Mesenchymal stem cell (in vitro differentiated cells and primary cell): Measurements from ENCODE around the gene NDFIP1.

Experiments
- DNase-seq: peaks from one replicate; pipeline ENCODE4 v3.0.0-alpha.2; 2013
- H2AFZ ChIP-seq: one replicate; pipeline ENCODE4 v1.6.1; 2013; ENCODE audit warnings: low read depth, mild to moderate bottlenecking, control low read depth, inconsistent platforms, low read length, moderate library complexity
- H2AK5ac ChIP-seq: 2 replicates; pipeline ENCODE4 v1.6.1; 2013; ENCODE audit warnings: low read length, moderate library complexity, mild to moderate bottlenecking, inconsistent platforms; ENCODE audit not compliant: severe bottlenecking
- H2BK120ac ChIP-seq: one replicate; pipeline ENCODE4 v1.6.1; 2013; ENCODE audit warnings: low read depth, mild to moderate bottlenecking, inconsistent platforms, low read length, moderate library complexity
- H2BK12ac ChIP-seq, 2 experiments: one replicate each; pipeline ENCODE4 v1.6.1; 2013; ENCODE audit warnings: inconsistent platforms in 2 of 2, low read length in 2 of 2, mild to moderate bottlenecking in 2 of 2, moderate library complexity in 2 of 2, control low read depth in 1 of 2
- H2BK15ac ChIP-seq: one replicate; pipeline ENCODE4 v1.6.1; 2013; ENCODE audit warnings: mild to moderate bottlenecking, low read depth, inconsistent platforms; ENCODE audit not compliant: poor library complexity, severe bottlenecking
- H2BK5ac ChIP-seq: 2 replicates; pipeline ENCODE4 v1.6.1; 2013; ENCODE audit warnings: low read depth, mild to moderate bottlenecking, low read length, control low read depth, inconsistent platforms; ENCODE audit not compliant: poor library complexity, severe bottlenecking
- H3K14ac ChIP-seq, 2 experiments: one replicate each; pipeline ENCODE4 v1.6.1; 2013; ENCODE audit warnings: inconsistent platforms in 2 of 2, low read length in 2 of 2, control low read depth in 1 of 2, mild to moderate bottlenecking in 1 of 2, moderate library complexity in 1 of 2
- H3K18ac ChIP-seq, 2 experiments: one replicate each; pipeline ENCODE4 v1.6.1; 2013; ENCODE audit warnings: inconsistent platforms in 2 of 2, low read length in 2 of 2, control low read depth in 1 of 2, low read depth in 1 of 2, mild to moderate bottlenecking in 1 of 2
- H3K23ac ChIP-seq, 2 experiments: one replicate each; pipeline ENCODE4 v1.6.1; 2013; ENCODE audit warnings: inconsistent platforms in 2 of 2, low read length in 2 of 2, mild to moderate bottlenecking in 2 of 2, moderate library complexity in 2 of 2, control low read depth in 1 of 2
- H3K27ac ChIP-seq: 2 replicates; pipeline ENCODE4 v1.5.1; 2013; ENCODE audit warnings: mild to moderate bottlenecking, moderate library complexity, low read length, control low read depth, inconsistent platforms; ENCODE audit not compliant: poor library complexity, severe bottlenecking
- H3K27me3 ChIP-seq, 2 experiments: 2 replicates each; pipeline versions ENCODE4 v1.6.1 to v1.7.0; 2013; ENCODE audit warnings: low read length in 2 of 2, mild to moderate bottlenecking in 2 of 2, moderate library complexity in 2 of 2, control low read depth in 1 of 2, inconsistent platforms in 1 of 2; ENCODE audit not compliant: control insufficient read depth in 1 of 2, insufficient read depth in 1 of 2
- H3K36me3 ChIP-seq, 2 experiments: 2 replicates each; pipeline versions ENCODE4 v1.6.1 to v1.7.0; 2013; ENCODE audit warnings: low read length in 2 of 2, control low read depth in 1 of 2, inconsistent platforms in 1 of 2, low read depth in 1 of 2, mild to moderate bottlenecking in 1 of 2; ENCODE audit not compliant: insufficient read depth in 2 of 2, control insufficient read depth in 1 of 2
- H3K4ac ChIP-seq, 2 experiments: one replicate each; pipeline ENCODE4 v1.6.1; 2013; ENCODE audit warnings: inconsistent platforms in 2 of 2, low read length in 2 of 2, mild to moderate bottlenecking in 2 of 2, moderate library complexity in 2 of 2, control low read depth in 1 of 2, low read depth in 1 of 2
- H3K4me1 ChIP-seq: 2 replicates; pipeline ENCODE4 v1.6.1; 2013; ENCODE audit warnings: low read depth, low read length, control low read depth; ENCODE audit not compliant: control insufficient read depth, insufficient read depth
- H3K4me2 ChIP-seq: 2 replicates; pipeline ENCODE4 v1.6.1; 2013; ENCODE audit warnings: low read length, mild to moderate bottlenecking, inconsistent platforms; ENCODE audit not compliant: poor library complexity, severe bottlenecking
- H3K4me3 ChIP-seq, 2 experiments: 2 replicates each; pipeline versions ENCODE4 v1.5.1 to v1.7.0; 2013; ENCODE audit warnings: low read length in 2 of 2, mild to moderate bottlenecking in 2 of 2, control low read depth in 1 of 2, low read depth in 1 of 2; ENCODE audit not compliant: insufficient read depth in 1 of 2
- H3K79me1 ChIP-seq: replicated peaks from 2 replicates; pipeline ENCODE4 v1.6.1; 2013; ENCODE audit warnings: mild to moderate bottlenecking, control low read depth, low read length, inconsistent platforms; ENCODE audit not compliant: poor library complexity, severe bottlenecking
- H3K9ac ChIP-seq: 2 replicates; pipeline ENCODE4 v1.7.0; 2013; ENCODE audit warnings: mild to moderate bottlenecking, low read length, moderate library complexity
- H3K9me3 ChIP-seq: 2 replicates; pipeline ENCODE4 v1.7.0; 2013; ENCODE audit warnings: mild to moderate bottlenecking, low read length; ENCODE audit not compliant: control insufficient read depth
- H4K8ac ChIP-seq: one replicate; pipeline ENCODE4 v1.6.1; 2013; ENCODE audit warnings: inconsistent platforms, mild to moderate bottlenecking, low read length, moderate library complexity
- H4K91ac ChIP-seq: one replicate; pipeline ENCODE4 v1.6.1; 2013; ENCODE audit warnings: mild to moderate bottlenecking, low read length, inconsistent platforms
- WGBS: methylation state at CpG from one replicate; pipeline ENCODE4 v1.1.7; 2013; ENCODE audit warnings: mixed read lengths; 5-methylcytosine and 5-hydroxymethylcytosine counted together

NDFIP1 gene

GRCh38 chr5:142199388-142199787 is 90.8 kb downstream of the NDFIP1 start:
- 98% methylated on average over 6 of the region's 8 CpGs for WGBS
- Histone ChIP-seq H2BK15ac (no peak overlapping the region), H3K4me1 (peaks cover 5% of the 10 kb centered on the region), H2BK12ac (no peak overlapping the region), H3K36me3 (no peaks in the 10 kb centered on the region), H3K79me1 (no peaks in the 10 kb centered on the region), H3K23ac (no peak overlapping the region), H2BK120ac (no peak overlapping the region), H2AFZ (no peak overlapping the region), H4K8ac (no peak overlapping the region), H3K27me3 (peaks cover 0 to 6% of the 10 kb centered on the region in 2 experiments), H3K4me3 (no peak overlapping the region), H3K4me2 (no peak overlapping the region), H3K4ac (no peak overlapping the region), H3K18ac (no peak overlapping the region), H3K9ac (no peak overlapping the region), H2BK5ac (no peak overlapping the region), H3K14ac (no peak overlapping the region), H4K91ac (no peak overlapping the region), H2AK5ac (no peak overlapping the region), H3K27ac (no peak overlapping the region), H3K9me3 (no peaks in the 10 kb centered on the region)
- DNase-seq, result no peak

GRCh38 chr5:142200387-142200786 is 91.8 kb downstream of the NDFIP1 start:
- H4K8ac ChIP-seq, result no peak overlapping the region
- H3K4ac ChIP-seq, result no peak overlapping the region
- H3K9me3 ChIP-seq, result no peaks in the 10 kb centered on the region
- H3K18ac ChIP-seq, result no peak overlapping the region
- no peak overlapping the region for H2BK5ac ChIP-seq
- H3K27me3 ChIP-seq, result peaks cover 0 to 16% of the 10 kb centered on the region in 2 experiments
- no peak overlapping the region for H2BK120ac ChIP-seq
- no peak overlapping the region for H2AK5ac ChIP-seq
- no peak overlapping the region for H2BK12ac ChIP-seq
- no peak for DNase-seq
- no peak overlapping the region for H3K9ac ChIP-seq
- no peak overlapping the region for H3K23ac ChIP-seq
- H3K14ac ChIP-seq, result no peak overlapping the region
- H3K4me3 ChIP-seq, result no peak overlapping the region
- no peak overlapping the region for H4K91ac ChIP-seq
- H2BK15ac ChIP-seq, result no peak overlapping the region
- WGBS, result 64% methylated on average over 6 of the region's 6 CpGs
- H3K4me2 ChIP-seq, result no peak overlapping the region
- peaks cover 8% of the 10 kb centered on the region for H3K4me1 ChIP-seq
- H3K27ac ChIP-seq, result no peak overlapping the region
- H3K36me3 ChIP-seq, result no peaks in the 10 kb centered on the region
- no peak overlapping the region for H2AFZ ChIP-seq
- H3K79me1 ChIP-seq, result no peaks in the 10 kb centered on the region

- H4K91ac ChIP-seq, result no peak overlapping the region
- no peaks in the 10 kb centered on the region for H3K36me3 ChIP-seq
- no peak overlapping the region for H2BK5ac ChIP-seq
- H2BK120ac ChIP-seq, result no peak overlapping the region
- no peak overlapping the region for H3K4me3 ChIP-seq
- H2BK12ac ChIP-seq, result no peak overlapping the region
- H3K27ac ChIP-seq, result no peak overlapping the region
- no peak overlapping the region for H3K9ac ChIP-seq
- H3K14ac ChIP-seq, result no peak overlapping the region
- H3K9me3 ChIP-seq, result no peaks in the 10 kb centered on the region
- DNase-seq, result peak; percentile 89
- H2AFZ ChIP-seq, result no peak overlapping the region
- H3K4me1 ChIP-seq, result peaks cover 8% of the 10 kb centered on the region
- no peak overlapping the region for H4K8ac ChIP-seq
- peaks cover 0 to 26% of the 10 kb centered on the region in 2 experiments for H3K27me3 ChIP-seq
- no peaks in the 10 kb centered on the region for H3K79me1 ChIP-seq
- no peak overlapping the region for H3K23ac ChIP-seq
- no peak overlapping the region for H2AK5ac ChIP-seq
- no peak overlapping the region for H2BK15ac ChIP-seq
- no peak overlapping the region for H3K4ac ChIP-seq
- H3K4me2 ChIP-seq, result no peak overlapping the region
- WGBS, result 28% methylated on average over 3 of the region's 3 CpGs
- H3K18ac ChIP-seq, result no peak overlapping the region
Measured at GRCh38 chr5:142201471-142201887, 92.9 kb downstream of the NDFIP1 start.

- no peak overlapping the region for H4K8ac ChIP-seq
- no peak overlapping the region for H2BK15ac ChIP-seq
- H3K4me2 ChIP-seq, result no peak overlapping the region
- no peak overlapping the region for H2BK120ac ChIP-seq
- no peaks in the 10 kb centered on the region for H3K79me1 ChIP-seq
- no peak overlapping the region for H3K18ac ChIP-seq
- H3K4me1 ChIP-seq, result peaks cover 7% of the 10 kb centered on the region
- H3K36me3 ChIP-seq, result no peaks in the 10 kb centered on the region
- DNase-seq, result peak; percentile 60
- no peak overlapping the region for H2AFZ ChIP-seq
- WGBS, result 43% methylated on average over 1 of the region's 1 CpG
- no peak overlapping the region for H4K91ac ChIP-seq
- H2BK5ac ChIP-seq, result no peak overlapping the region
- no peak overlapping the region for H3K4ac ChIP-seq
- H3K23ac ChIP-seq, result no peak overlapping the region
- no peak overlapping the region for H2BK12ac ChIP-seq
- H2AK5ac ChIP-seq, result no peak overlapping the region
- H3K9ac ChIP-seq, result no peak overlapping the region
- H3K27ac ChIP-seq, result no peak overlapping the region
- H3K14ac ChIP-seq, result no peak overlapping the region
- H3K9me3 ChIP-seq, result no peaks in the 10 kb centered on the region
- no peak overlapping the region for H3K4me3 ChIP-seq
- peaks cover 0 to 34% of the 10 kb centered on the region in 2 experiments for H3K27me3 ChIP-seq
Measured at GRCh38 chr5:142202282-142202681, 93.7 kb downstream of the NDFIP1 start.
